HG03520 (cell line): ENCODE data around the gene RGL4.

ENCODE experiments used
- ATAC-seq: cut with Tn5 transposase; IDR thresholded peaks from one replicate; pipeline ENCODE4 v1.9.1; 2021; ENCODE audit warnings: mild to moderate bottlenecking, moderate library complexity; ENCODE audit not compliant: unreplicated experiment

RGL4 gene

GRCh38 chr22:23697031-23697970 is 6.5 kb downstream of the RGL4 start:
- ATAC-seq: no peak

GRCh38 chr22:23698094-23698493 is 7.3 kb downstream of the RGL4 start:
- ATAC-seq: no peak

- ATAC-seq: no peak
Observed at GRCh38 chr22:23698673-23699235, 7.9 kb downstream of the RGL4 start.

- ATAC-seq: no peak
Observed at GRCh38 chr22:23700706-23701105, 9.9 kb downstream of the RGL4 start.

GRCh38 chr22:23704062-23704461 is 13.2 kb downstream of the RGL4 start:
- ATAC-seq: no peak

- no peak for ATAC-seq
Observed at GRCh38 chr22:23704829-23705228, 14.0 kb downstream of the RGL4 start.

GRCh38 chr22:23705358-23705757 is 14.5 kb downstream of the RGL4 start:
- no peak for ATAC-seq

- ATAC-seq: no peak
Observed at GRCh38 chr22:23708270-23708669, 17.5 kb downstream of the RGL4 start.

- ATAC-seq: no peak
Observed at GRCh38 chr22:23709107-23709506, 18.3 kb downstream of the RGL4 start.

- ATAC-seq: no peak
Observed at GRCh38 chr22:23712256-23712655, 21.4 kb downstream of the RGL4 start.

GRCh38 chr22:23713696-23714595 is 23.1 kb downstream of the RGL4 start:
- ATAC-seq: no peak

- ATAC-seq: no peak
Observed at GRCh38 chr22:23714596-23715578, 24.1 kb downstream of the RGL4 start.

GRCh38 chr22:23715806-23716375 is 25.1 kb downstream of the RGL4 start:
- no peak for ATAC-seq

- no peak for ATAC-seq
Observed at GRCh38 chr22:23716811-23717801, 26.3 kb downstream of the RGL4 start.

GRCh38 chr22:23718371-23719165 is 27.8 kb downstream of the RGL4 start:
- no peak for ATAC-seq

- no peak for ATAC-seq
Observed at GRCh38 chr22:23720855-23721254, 30.0 kb downstream of the RGL4 start.

- ATAC-seq: no peak
Observed at GRCh38 chr22:23722160-23722559, 31.3 kb downstream of the RGL4 start.

- no peak for ATAC-seq
Observed at GRCh38 chr22:23722724-23723123, 31.9 kb downstream of the RGL4 start.
